Skin of body (tissue), 2 donors: ENCODE measurements around the gene FYN. TPM values are rescaled to one million over a fixed set of nuclear protein-coding genes. Genes with fewer than 3 reads are reported as not detected.

Source experiments
- DNase-seq: peaks from one replicate; lab custom pipeline; 2025; lab: John Stamatoyannopoulos, UW
- total RNA-seq: library from RNA; depleted of rRNA; stranded (reverse); fragments of >200 nt; gene quantifications from one replicate; pipeline ENCODE4 v1.2.3, GENCODE V29; 2014

The FYN gene
- total RNA-seq, 1 donor from 2014 or later, result 145 TPM

GRCh38 chr6:111711476-111711875, 161.8 kb downstream of the FYN start:
- no peak for DNase-seq

- no peak for DNase-seq
Observed at GRCh38 chr6:111710911-111711310, 162.3 kb downstream of the FYN start.

GRCh38 chr6:111710439-111710838, 162.8 kb downstream of the FYN start:
- no peak for DNase-seq

GRCh38 chr6:111709615-111710398, 163.4 kb downstream of the FYN start:
- peak; percentile 87 for DNase-seq

GRCh38 chr6:111709201-111709600, 164.1 kb downstream of the FYN start:
- DNase-seq, result no peak

GRCh38 chr6:111707773-111708172, 165.5 kb downstream of the FYN start:
- DNase-seq, result no peak

GRCh38 chr6:111706841-111707391, 166.3 kb downstream of the FYN start:
- no peak for DNase-seq

GRCh38 chr6:111703723-111704122, 169.5 kb downstream of the FYN start:
- DNase-seq, result no peak

- DNase-seq, result no peak
Observed at GRCh38 chr6:111702268-111702667, 171.0 kb downstream of the FYN start.

GRCh38 chr6:111701146-111701545, 172.1 kb downstream of the FYN start:
- DNase-seq, result no peak

GRCh38 chr6:111700135-111700690, 173.0 kb downstream of the FYN start:
- no peak for DNase-seq

GRCh38 chr6:111699123-111699522, 174.1 kb downstream of the FYN start:
- DNase-seq, result no peak

GRCh38 chr6:111696814-111697213, 176.4 kb downstream of the FYN start:
- no peak for DNase-seq

- DNase-seq, result no peak
Observed at GRCh38 chr6:111692327-111693164, 180.7 kb downstream of the FYN start.

- peak; percentile 55 for DNase-seq
Observed at GRCh38 chr6:111691345-111692225, 181.7 kb downstream of the FYN start.

GRCh38 chr6:111689946-111690345, 183.3 kb downstream of the FYN start:
- DNase-seq, result no peak

- no peak for DNase-seq
Observed at GRCh38 chr6:111689419-111689818, 183.8 kb downstream of the FYN start.

- no peak for DNase-seq
Observed at GRCh38 chr6:111688331-111688730, 184.9 kb downstream of the FYN start.

GRCh38 chr6:111687652-111688051, 185.6 kb downstream of the FYN start:
- DNase-seq, result no peak

GRCh38 chr6:111686932-111687266, 186.4 kb downstream of the FYN start:
- DNase-seq, result no peak
